GM12878 (cell line): ENCODE results near the gene RAC3. TPM values are rescaled to one million over a fixed set of nuclear protein-coding genes. Genes with fewer than 3 reads are reported as not detected.

ENCODE experiments used
- ATAC-seq: fragments of 200-7000 bp; cut with Tn5 transposase; 3 replicates; pipeline ENCODE4 v1.9.1; 2020; ENCODE audit warnings: mild to moderate bottlenecking, moderate library complexity
- BruUV-seq: library from RNA; stranded (reverse); fragments of 400-500 nt; replicated peaks from 2 replicates; lab custom pipeline; 2021; lab: Mats Ljungman, UMichigan
- CTCF ChIA-PET: fragments of 300-600 bp; sonication (Branson Sonifier 250); formaldehyde crosslinking; extraction: SDS; loops from one replicate; lab custom pipeline; 2021; ENCODE audit warnings: inconsistent platforms; lab: Yijun Ruan, JAX
- POLR2A ChIA-PET: fragments of 350-600 bp; formaldehyde crosslinking; extraction: SDS; loops from one replicate; lab custom pipeline; 2021; ENCODE audit warnings: inconsistent platforms; lab: Charles Lee
- RAD21 ChIA-PET: fragments of 300-600 bp; sonication (Branson Sonifier 250); formaldehyde crosslinking; loops from one replicate; lab custom pipeline; 2023; ENCODE audit warnings: antibody characterized with exemption; ENCODE audit not compliant: unreplicated experiment; lab: Charles Lee
- SMC1A ChIA-PET: fragments of 300-600 bp; sonication (Branson Sonifier 250); formaldehyde crosslinking; loops from one replicate; lab custom pipeline; 2023; ENCODE audit not compliant: unreplicated experiment, uncharacterized antibody; lab: Charles Lee
- DNase-seq: peaks from one replicate; pipeline ENCODE4 v3.0.0-alpha.2; 2011; ENCODE audit warnings: low read depth, low spot score
- FAIRE-seq: peaks from 3 replicates; lab custom pipeline; 2011; peaks lifted over from hg19 to GRCh38; lab: Jason Lieb, UNC
- H2AFZ ChIP-seq: 2 replicates; pipeline ENCODE4 v1.6.0; 2011; ENCODE audit warnings: low read depth, low read length, control low read depth; ENCODE audit not compliant: control insufficient read depth
- H3K27ac ChIP-seq: 2 replicates; pipeline ENCODE4 v1.5.1; 2011; ENCODE audit warnings: control low read depth; ENCODE audit not compliant: control insufficient read depth, insufficient read depth
- H3K27me3 ChIP-seq, 2 experiments: replicated peaks in 1 of 2; 2 replicates each; pipeline versions ENCODE4 v1.6.0 to v1.6.1; 2011; ENCODE audit warnings: low read length in 1 of 2; ENCODE audit not compliant: control insufficient read depth in 2 of 2, insufficient read depth in 2 of 2
- H3K36me3 ChIP-seq, 2 experiments: 2 replicates each; pipeline ENCODE4 v1.5.1; 2011; ENCODE audit warnings: low read length in 1 of 2; ENCODE audit not compliant: control insufficient read depth in 2 of 2, insufficient read depth in 2 of 2
- H3K4me1 ChIP-seq: 2 replicates; pipeline ENCODE4 v1.6.1; 2011; ENCODE audit warnings: mild to moderate bottlenecking, low read length, moderate library complexity, mixed read lengths; ENCODE audit not compliant: control insufficient read depth, insufficient read depth
- H3K4me2 ChIP-seq: 2 replicates; pipeline ENCODE4 v1.6.0; 2011; ENCODE audit warnings: control low read depth; ENCODE audit not compliant: control insufficient read depth, insufficient read depth
- H3K4me3 ChIP-seq: fragments of 200-600 bp; sonication (generic); 2 replicates; pipeline ENCODE4 v1.5.1; 2016
- H3K79me2 ChIP-seq: 2 replicates; pipeline ENCODE4 v1.6.0; 2011; ENCODE audit warnings: low read length; ENCODE audit not compliant: control insufficient read depth, insufficient read depth
- H3K9ac ChIP-seq: 2 replicates; pipeline ENCODE4 v1.8.0; 2011; ENCODE audit warnings: low read length, control low read depth, mixed read lengths; ENCODE audit not compliant: control insufficient read depth, insufficient read depth
- H3K9me3 ChIP-seq: replicated peaks from 3 replicates; pipeline ENCODE4 v1.5.1; 2011; ENCODE audit warnings: mild to moderate bottlenecking, low read length; ENCODE audit not compliant: control insufficient read depth, insufficient read depth
- H4K20me1 ChIP-seq: 2 replicates; pipeline ENCODE4 v1.6.0; 2011; ENCODE audit not compliant: control insufficient read depth, insufficient read depth
- CEBPZ ChIP-seq: fragments of 150-350 bp; IDR thresholded peaks from 2 replicates; pipeline ENCODE4 v1.6.1; 2016; ENCODE audit warnings: low read depth, low read length
- E2F8 ChIP-seq: fragments of 450-650 bp; IDR thresholded peaks from 2 replicates; pipeline ENCODE4 v1.6.1; 2018; ENCODE audit warnings: mild to moderate bottlenecking, low read depth, moderate library complexity; ENCODE audit not compliant: partially characterized antibody
- ETV6 ChIP-seq, 2 experiments: fragments of 450-650 bp in 1 of 2; IDR thresholded peaks in 1 of 2; conservative IDR thresholded peaks in 1 of 2; 2 replicates each; pipeline ENCODE4 v1.6.1; 2014; ENCODE audit warnings: antibody characterized with exemption in 1 of 2, borderline replicate concordance in 1 of 2, low read depth in 1 of 2, mild to moderate bottlenecking in 1 of 2, moderate library complexity in 1 of 2
- HDAC2 ChIP-seq: fragments of 200-600 bp; sonication (generic); IDR thresholded peaks from 2 replicates; pipeline ENCODE4 v1.6.1; 2017
- IRF3 ChIP-seq: fragments of 450-650 bp; IDR thresholded peaks from 2 replicates; pipeline ENCODE4 v1.6.1; 2014; ENCODE audit warnings: mild to moderate bottlenecking
- LARP7 ChIP-seq: fragments of 450-650 bp; IDR thresholded peaks from 2 replicates; pipeline ENCODE4 v1.6.1; 2017; ENCODE audit warnings: mild to moderate bottlenecking
- MAX ChIP-seq: IDR thresholded peaks from 2 replicates; pipeline ENCODE4 v1.6.1; 2012; ENCODE audit warnings: low read depth, low read length, improper control_type of control experiment
- TCF7 ChIP-seq: IDR thresholded peaks from 2 replicates; pipeline ENCODE4 v1.6.1; 2014; ENCODE audit warnings: antibody characterized with exemption, borderline replicate concordance
- ZNF24 ChIP-seq: fragments of 450-650 bp; IDR thresholded peaks from 2 replicates; pipeline ENCODE4 v1.6.1; 2017; ENCODE audit warnings: antibody characterized with exemption, mild to moderate bottlenecking
- whole genome bisulfite sequencing: methylation state at CpG from one replicate; pipeline ENCODE4 v1.1.6; 2016; ENCODE audit warnings: low lambda C conversion rate; ENCODE audit not compliant: insufficient replicate concordance, insufficient coverage; ENCODE audit errors: missing lambda C conversion rate; 5-methylcytosine and 5-hydroxymethylcytosine counted together
- in situ Hi-C: fragments of 300-500 bp; cut with MboI; formaldehyde crosslinking; loops from 9 replicates; pipeline ENCODE4 v1.14.3; 2018; ENCODE audit warnings: mixed read lengths
- intact Hi-C: fragments of 100-400 bp; cut with micrococcal nuclease; formaldehyde crosslinking; loops from one replicate; pipeline ENCODE4 v1.14.2; 2022; ENCODE audit not compliant: unreplicated experiment
- polyA plus RNA-seq, 11 experiments: library from polyadenylated mRNA; depleted of rRNA in 4 of 11; unstranded in 6 of 11; stranded (reverse) in 5 of 11; fragments of >200 nt; fragmentation: Nextera tagmentation in 4 of 11; fragmentation: Illumina TruSeq in 1 of 11; extraction: Ambion mirVana in 4 of 11; extraction: Trizol in 1 of 11; gene quantifications; 1 replicate in 1 of 11; 2 replicates in 10 of 11; pipeline versions ENCODE4 v1.2.1 to v1.2.3, GENCODE V29; 2011 to 2016; ENCODE audit warnings: inconsistent platforms in 2 of 11, missing spikeins in 2 of 11, low read depth in 1 of 11
- total RNA-seq, 4 experiments: library from RNA; depleted of rRNA in 3 of 4; stranded (reverse); fragments of >200 nt in 3 of 4; fragmentation: Illumina TruSeq in 1 of 4; extraction: Trizol in 1 of 4; gene quantifications; 2 replicates each; pipeline versions ENCODE4 v1.2.1 to v1.2.3, GENCODE V29; 2013 to 2021

RAC3 gene
- total and polyA plus RNA-seq, 10 of the 15 experiments (the other 5 are each of a cell fraction or from before 2014, with no cell fraction given), result 0.11 to 32.9 (median 6.7) TPM

- ChIA-PET RAD21 (interaction anchor here (0.6 kb wide), 1 partner anchor 19 kb away, joined by 3 read pairs; no protein-coding TSS in a partner anchor), CTCF (no interaction called here), SMC1A (no interaction called here), POLR2A (interaction anchor here (1.1 kb wide), 1 partner anchor 54 kb away, joined by 4 read pairs; no protein-coding TSS in a partner anchor)
- DNase-seq (no peak), ATAC-seq (no peak), FAIRE-seq (no peak)
- Histone ChIP-seq H3K27ac (no peak overlapping the region), H3K9ac (no peak overlapping the region), H4K20me1 (no peaks in the 10 kb centered on the region), H3K27me3 (no peaks in the 10 kb centered on the region), H3K79me2 (peaks cover 14% of the 10 kb centered on the region), H2AFZ (no peak overlapping the region), H3K4me2 (no peak overlapping the region), H3K9me3 (no peaks in the 10 kb centered on the region), H3K4me3 (no peak overlapping the region), H3K4me1 (peaks cover 4% of the 10 kb centered on the region), H3K36me3 (no peaks in the 10 kb centered on the region; a peak in 3 of 4 replicates)
- intact Hi-C loops (no loop called here), in situ Hi-C loops (no loop called here)
- BruUV-seq, result no TSS peak
- TF ChIP-seq LARP7 (no peak), TCF7 (no peak), E2F8 (no peak)
- WGBS, result 72% methylated on average over 8 of the region's 8 CpGs
Observed at GRCh38 chr17:82049106-82049505, 17.6 kb downstream of the RAC3 start.

GRCh38 chr17:82049521-82049971 is 18.1 kb downstream of the RAC3 start:
- intact Hi-C loops, result no loop called here
- no peak overlapping the region for H3K4me3 ChIP-seq
- DNase-seq, result no peak
- in situ Hi-C loops, result no loop called here
- peaks cover 14% of the 10 kb centered on the region for H3K79me2 ChIP-seq
- SMC1A ChIA-PET, result no interaction called here
- BruUV-seq, result no TSS peak
- H3K36me3 ChIP-seq, result peaks cover 0 to under 1% of the 10 kb centered on the region in 2 experiments; a peak in 3 of 4 replicates
- H3K9ac ChIP-seq, result no peak overlapping the region
- CTCF ChIA-PET, result interaction anchor here (1.7 kb wide), 1 partner anchor 12 kb away, joined by 7 read pairs; the partner anchor contains the start of gene DCXR
- no peaks in the 10 kb centered on the region for H3K9me3 ChIP-seq
- FAIRE-seq, result no peak
- peaks cover 4% of the 10 kb centered on the region for H3K4me1 ChIP-seq
- WGBS, result 81% methylated on average over 16 of the region's 16 CpGs
- H2AFZ ChIP-seq, result no peak overlapping the region
- no peak for ATAC-seq
- H3K27ac ChIP-seq, result no peak overlapping the region
- no peaks in the 10 kb centered on the region for H4K20me1 ChIP-seq
- RAD21 ChIA-PET, result interaction anchor here (1.3 kb wide), 1 partner anchor 12 kb away, joined by 4 read pairs; the partner anchor contains the start of gene DCXR
- POLR2A ChIA-PET, result interaction anchor here (1.0 to 1.5 kb wide), 3 partner anchors 12 to 54 kb away, joined by 3 to 4 read pairs (median 4); partner anchors contain the start of gene DCXR
- H3K27me3 ChIP-seq, result no peaks in the 10 kb centered on the region
- no peak overlapping the region for H3K4me2 ChIP-seq
- TF ChIP-seq ETV6 (conservative IDR thresholded peaks at IDR 0.05 in 1 of 2, IDR thresholded peaks at IDR 0.05 in 1 of 2; ENCODE audit: borderline replicate concordance in 1 of 2, low read depth in 1 of 2) (no peak), IRF3 (no peak), ZNF24 (no peak), MAX (no peak), CEBPZ (no peak), HDAC2 (no peak)
